Neural progenitor cell (in vitro differentiated cells): Measurements from ENCODE around the gene UBE2U.

Source experiments
- EZH2 ChIP-seq: fragments of 200-600 bp; sonication (generic); IDR thresholded peaks from 2 replicates; pipeline ENCODE4 v1.6.1; 2017; ENCODE audit warnings: antibody characterized with exemption, mild to moderate bottlenecking, moderate library complexity
- EZH2phosphoT487 ChIP-seq: fragments of 200-600 bp; sonication (generic); IDR thresholded peaks from 2 replicates; pipeline ENCODE4 v1.6.1; 2017; ENCODE audit warnings: antibody characterized with exemption
- TF ChIP-seq, protein P1 (sequence below): fragments of 200-600 bp; sonication (generic); IDR thresholded peaks from 2 replicates; pipeline ENCODE4 v1.5.1; 2017; ENCODE audit warnings: antibody characterized with exemption, mild to moderate bottlenecking

DNA sequence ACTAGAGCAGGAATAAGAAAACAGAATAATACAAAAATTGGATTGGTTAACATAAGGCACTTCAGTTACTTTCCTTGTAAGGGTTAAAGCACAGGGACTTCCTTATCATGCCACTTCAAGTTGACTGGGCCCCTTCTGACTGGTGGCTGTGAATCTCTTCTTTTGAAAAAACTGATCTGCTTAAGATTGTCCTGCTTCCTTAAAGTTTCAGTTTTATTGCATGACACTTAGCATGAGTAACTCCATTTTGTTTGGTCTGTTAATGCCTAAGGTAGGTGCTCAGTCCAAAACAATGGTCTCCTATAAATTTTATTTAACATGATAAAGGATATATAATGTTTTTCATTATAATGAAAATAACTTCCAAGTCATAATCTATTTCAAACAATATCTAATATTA is 37.6 kb downstream of the UBE2U start:
- TF ChIP-seq, protein P1, sequence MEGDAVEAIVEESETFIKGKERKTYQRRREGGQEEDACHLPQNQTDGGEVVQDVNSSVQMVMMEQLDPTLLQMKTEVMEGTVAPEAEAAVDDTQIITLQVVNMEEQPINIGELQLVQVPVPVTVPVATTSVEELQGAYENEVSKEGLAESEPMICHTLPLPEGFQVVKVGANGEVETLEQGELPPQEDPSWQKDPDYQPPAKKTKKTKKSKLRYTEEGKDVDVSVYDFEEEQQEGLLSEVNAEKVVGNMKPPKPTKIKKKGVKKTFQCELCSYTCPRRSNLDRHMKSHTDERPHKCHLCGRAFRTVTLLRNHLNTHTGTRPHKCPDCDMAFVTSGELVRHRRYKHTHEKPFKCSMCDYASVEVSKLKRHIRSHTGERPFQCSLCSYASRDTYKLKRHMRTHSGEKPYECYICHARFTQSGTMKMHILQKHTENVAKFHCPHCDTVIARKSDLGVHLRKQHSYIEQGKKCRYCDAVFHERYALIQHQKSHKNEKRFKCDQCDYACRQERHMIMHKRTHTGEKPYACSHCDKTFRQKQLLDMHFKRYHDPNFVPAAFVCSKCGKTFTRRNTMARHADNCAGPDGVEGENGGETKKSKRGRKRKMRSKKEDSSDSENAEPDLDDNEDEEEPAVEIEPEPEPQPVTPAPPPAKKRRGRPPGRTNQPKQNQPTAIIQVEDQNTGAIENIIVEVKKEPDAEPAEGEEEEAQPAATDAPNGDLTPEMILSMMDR = no peak
- no peak for TF ChIP-seq EZH2
- no peak for TF ChIP-seq EZH2phosphoT487
